Astrocyte (in vitro differentiated cells and primary cell): ENCODE measurements around the gene CDC14B. TPM values are rescaled to one million over a fixed set of nuclear protein-coding genes. Genes with fewer than 3 reads are reported as not detected.
A peak's percentile ranks its signal among the peaks of the same experiment; 100 is the strongest.

Source experiments
- DNase-seq: peaks from one replicate; pipeline ENCODE4 v3.0.0-alpha.2; 2010; ENCODE audit warnings: low read depth
- FAIRE-seq: peaks from 2 replicates; lab custom pipeline; 2011; peaks lifted over from hg19 to GRCh38; lab: Jason Lieb, UNC
- H2AFZ ChIP-seq: 2 replicates; pipeline ENCODE4 v1.6.0; 2012; ENCODE audit warnings: low read depth, low read length, inconsistent platforms
- H3K27ac ChIP-seq: 2 replicates; pipeline ENCODE4 v1.5.1; 2011; ENCODE audit warnings: low read depth, low read length, inconsistent platforms
- H3K27me3 ChIP-seq: 2 replicates; pipeline ENCODE4 v1.6.0; 2011; ENCODE audit warnings: low read length, inconsistent platforms; ENCODE audit not compliant: insufficient read depth
- H3K36me3 ChIP-seq: 2 replicates; pipeline ENCODE4 v1.5.1; 2011; ENCODE audit warnings: low read length, inconsistent platforms; ENCODE audit not compliant: insufficient read depth
- H3K4me1 ChIP-seq: 2 replicates; pipeline ENCODE4 v1.5.1; 2011; ENCODE audit warnings: low read length, inconsistent platforms; ENCODE audit not compliant: insufficient read depth
- H3K4me2 ChIP-seq: 2 replicates; pipeline ENCODE4 v1.6.0; 2012; ENCODE audit warnings: low read length, inconsistent platforms
- H3K4me3 ChIP-seq: 2 replicates; pipeline ENCODE4 v1.5.1; 2011; ENCODE audit warnings: low read depth, mild to moderate bottlenecking, low read length, inconsistent platforms; ENCODE audit not compliant: insufficient read depth
- H3K79me2 ChIP-seq: 2 replicates; pipeline ENCODE4 v1.6.0; 2012; ENCODE audit warnings: mild to moderate bottlenecking, low read length, inconsistent platforms; ENCODE audit not compliant: insufficient read depth
- H3K9ac ChIP-seq: 2 replicates; pipeline ENCODE4 v1.6.0; 2012; ENCODE audit warnings: mild to moderate bottlenecking, low read length, inconsistent platforms
- H3K9me3 ChIP-seq: 2 replicates; pipeline ENCODE4 v1.5.1; 2012; ENCODE audit warnings: low read depth, mild to moderate bottlenecking, low read length, inconsistent platforms; ENCODE audit not compliant: insufficient read depth
- H4K20me1 ChIP-seq: 2 replicates; pipeline ENCODE4 v1.6.0; 2012; ENCODE audit warnings: low read length, inconsistent platforms; ENCODE audit not compliant: insufficient read depth
- H3K27ac Mint-ChIP-seq: one replicate; pipeline ENCODE4 v1.8.0; 2021; ENCODE audit warnings: mild to moderate bottlenecking, mixed read lengths; ENCODE audit not compliant: unreplicated experiment
- H3K27me3 Mint-ChIP-seq: one replicate; pipeline ENCODE4 v1.8.0; 2021; ENCODE audit warnings: low read depth, mixed read lengths; ENCODE audit not compliant: unreplicated experiment
- H3K36me3 Mint-ChIP-seq: one replicate; pipeline ENCODE4 v1.8.0; 2021; ENCODE audit warnings: low read depth, mixed read lengths; ENCODE audit not compliant: unreplicated experiment
- H3K4me1 Mint-ChIP-seq: one replicate; pipeline ENCODE4 v1.8.0; 2021; ENCODE audit warnings: low read depth, mixed read lengths; ENCODE audit not compliant: unreplicated experiment
- H3K4me3 Mint-ChIP-seq: one replicate; pipeline ENCODE4 v1.8.0; 2021; ENCODE audit warnings: mild to moderate bottlenecking, moderate library complexity, mixed read lengths; ENCODE audit not compliant: unreplicated experiment
- H3K9me3 Mint-ChIP-seq: one replicate; pipeline ENCODE4 v1.8.0; 2021; ENCODE audit warnings: mild to moderate bottlenecking, mixed read lengths; ENCODE audit not compliant: unreplicated experiment
- EZH2 ChIP-seq: IDR thresholded peaks from 2 replicates; pipeline ENCODE4 v1.6.1; 2012; ENCODE audit warnings: mild to moderate bottlenecking, low read length, inconsistent platforms; ENCODE audit not compliant: insufficient read depth
- total RNA-seq: library from RNA; stranded (reverse); gene quantifications from 2 replicates; pipeline ENCODE4 v1.2.1, GENCODE V29; 2021
- TF ChIP-seq, protein P1 (sequence below): IDR thresholded peaks from 2 replicates; pipeline ENCODE4 v1.5.1; 2011; ENCODE audit warnings: low read depth, mild to moderate bottlenecking, inconsistent platforms, low read length, moderate library complexity; ENCODE audit not compliant: insufficient read depth

CDC14B gene
- total RNA-seq, 1 donor from 2014 or later, result 22.5 TPM

DNA sequence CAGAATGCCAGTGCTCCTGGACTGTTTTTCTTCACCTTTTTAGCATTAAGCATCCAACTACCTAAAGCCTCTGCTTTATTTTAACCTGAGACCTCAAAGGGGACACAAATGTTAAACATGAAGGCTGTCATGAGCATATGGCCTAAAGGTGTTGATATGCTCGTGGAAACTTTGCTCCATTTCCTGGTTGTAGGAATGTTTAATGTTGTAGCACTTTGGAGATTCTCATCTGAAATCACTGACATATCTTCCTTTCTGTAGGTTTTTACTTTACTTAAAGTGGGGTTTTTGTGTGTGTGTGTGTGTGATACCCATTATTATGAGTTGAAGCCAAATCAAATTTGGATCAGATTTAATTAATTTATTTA, 132.6 kb downstream of the CDC14B start:
- H3K27me3 ChIP-seq, result no peaks in the 10 kb centered on the region
- Mint-ChIP-seq H3K36me3 (peaks cover 21% of the 10 kb centered on the region), H3K27me3 (no peaks in the 10 kb centered on the region), H3K9me3 (no peaks in the 10 kb centered on the region), H3K27ac (peak overlapping the region; percentile 18), H3K4me3 (no peak overlapping the region), H3K4me1 (peaks cover 33% of the 10 kb centered on the region)
- no peak overlapping the region for H2AFZ ChIP-seq
- H3K9ac ChIP-seq, result no peak overlapping the region
- no peaks in the 10 kb centered on the region for H3K9me3 ChIP-seq
- peaks cover 6% of the 10 kb centered on the region for H3K4me1 ChIP-seq
- no peaks in the 10 kb centered on the region for H4K20me1 ChIP-seq
- peak overlapping the region; percentile 45 for H3K4me2 ChIP-seq
- H3K4me3 ChIP-seq, result no peak overlapping the region
- TF ChIP-seq, protein P1, sequence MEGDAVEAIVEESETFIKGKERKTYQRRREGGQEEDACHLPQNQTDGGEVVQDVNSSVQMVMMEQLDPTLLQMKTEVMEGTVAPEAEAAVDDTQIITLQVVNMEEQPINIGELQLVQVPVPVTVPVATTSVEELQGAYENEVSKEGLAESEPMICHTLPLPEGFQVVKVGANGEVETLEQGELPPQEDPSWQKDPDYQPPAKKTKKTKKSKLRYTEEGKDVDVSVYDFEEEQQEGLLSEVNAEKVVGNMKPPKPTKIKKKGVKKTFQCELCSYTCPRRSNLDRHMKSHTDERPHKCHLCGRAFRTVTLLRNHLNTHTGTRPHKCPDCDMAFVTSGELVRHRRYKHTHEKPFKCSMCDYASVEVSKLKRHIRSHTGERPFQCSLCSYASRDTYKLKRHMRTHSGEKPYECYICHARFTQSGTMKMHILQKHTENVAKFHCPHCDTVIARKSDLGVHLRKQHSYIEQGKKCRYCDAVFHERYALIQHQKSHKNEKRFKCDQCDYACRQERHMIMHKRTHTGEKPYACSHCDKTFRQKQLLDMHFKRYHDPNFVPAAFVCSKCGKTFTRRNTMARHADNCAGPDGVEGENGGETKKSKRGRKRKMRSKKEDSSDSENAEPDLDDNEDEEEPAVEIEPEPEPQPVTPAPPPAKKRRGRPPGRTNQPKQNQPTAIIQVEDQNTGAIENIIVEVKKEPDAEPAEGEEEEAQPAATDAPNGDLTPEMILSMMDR, result no peak
- no peak for TF ChIP-seq EZH2
- no peak for FAIRE-seq
- H3K36me3 ChIP-seq, result peaks cover 6% of the 10 kb centered on the region
- DNase-seq, result no peak
- peak overlapping the region; percentile 17 for H3K27ac ChIP-seq
- H3K79me2 ChIP-seq, result no peaks in the 10 kb centered on the region

DNA sequence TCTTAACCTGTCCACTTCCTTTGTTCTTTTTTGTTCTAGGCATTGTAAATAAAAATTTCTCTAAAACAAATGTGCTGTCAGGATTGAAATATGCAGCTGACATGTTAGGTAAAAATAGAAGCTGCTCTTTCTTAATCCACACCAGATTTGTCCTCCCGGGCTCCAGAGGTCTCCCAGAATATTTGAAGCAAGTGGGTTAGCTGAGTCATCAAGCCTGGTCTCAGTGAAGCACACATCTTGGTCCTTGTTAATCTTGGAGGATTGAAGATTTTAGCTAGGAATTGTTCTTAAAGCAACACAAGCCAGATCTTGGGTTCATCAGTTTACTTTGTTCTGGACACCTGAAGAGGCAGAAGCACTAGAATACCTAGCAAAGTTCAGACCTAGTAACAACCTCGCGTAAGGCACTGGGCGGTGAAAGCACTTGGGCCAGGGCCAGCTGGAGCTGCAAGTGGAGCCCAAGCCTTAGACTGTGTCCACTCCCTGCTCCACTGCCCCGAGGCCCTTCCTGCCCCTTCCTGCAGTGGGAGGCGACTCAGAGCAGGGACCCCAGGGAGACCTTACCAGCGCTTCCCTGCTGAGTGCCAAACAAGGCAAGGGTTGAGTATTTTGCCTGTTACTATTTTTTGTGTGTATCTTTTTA, 133.1 kb downstream of the CDC14B start:
- Histone ChIP-seq H3K9me3 (no peaks in the 10 kb centered on the region), H2AFZ (no peak overlapping the region), H3K4me2 (peak overlapping the region; percentile 45), H3K9ac (peak overlapping the region; percentile 9), H3K27me3 (no peaks in the 10 kb centered on the region), H3K36me3 (peaks cover 4% of the 10 kb centered on the region), H3K4me3 (no peak overlapping the region), H3K4me1 (peaks cover 6% of the 10 kb centered on the region), H3K79me2 (no peaks in the 10 kb centered on the region), H4K20me1 (no peaks in the 10 kb centered on the region), H3K27ac (peak overlapping the region; percentile 51)
- Mint-ChIP-seq H3K27me3 (no peaks in the 10 kb centered on the region), H3K4me3 (no peak overlapping the region), H3K27ac (peak overlapping the region; percentile 18), H3K36me3 (peaks cover 19% of the 10 kb centered on the region), H3K4me1 (peaks cover 30% of the 10 kb centered on the region), H3K9me3 (no peaks in the 10 kb centered on the region)
- DNase-seq (peak; percentile 87), FAIRE-seq (no peak)
- TF ChIP-seq, protein P1, result no peak
- TF ChIP-seq EZH2, result no peak

DNA sequence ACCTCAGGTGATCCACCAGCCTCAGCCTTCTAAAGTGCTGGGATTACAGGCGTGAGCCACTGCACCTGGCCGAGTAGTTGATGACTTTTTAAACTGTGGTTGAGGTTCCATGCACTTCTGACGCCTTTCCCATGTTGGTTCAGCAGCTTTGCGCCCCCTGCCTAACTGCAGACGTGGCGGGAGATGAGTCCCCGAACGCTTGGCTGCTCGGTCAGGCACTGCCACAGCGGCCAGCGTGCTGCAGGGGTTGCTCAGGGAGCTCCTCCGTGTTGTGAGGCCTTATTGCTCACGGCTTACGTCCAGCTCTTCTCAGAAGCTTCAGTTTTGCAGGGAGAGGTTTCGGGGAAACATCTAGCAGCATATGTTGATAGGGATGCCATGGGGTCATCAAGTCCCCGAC, 134.4 kb downstream of the CDC14B start:
- Histone ChIP-seq H3K36me3 (no peaks in the 10 kb centered on the region), H3K9ac (no peak overlapping the region), H3K79me2 (no peaks in the 10 kb centered on the region), H4K20me1 (no peaks in the 10 kb centered on the region), H3K4me1 (peaks cover 6% of the 10 kb centered on the region), H3K27me3 (no peaks in the 10 kb centered on the region), H3K4me2 (no peak overlapping the region), H2AFZ (no peak overlapping the region), H3K4me3 (no peak overlapping the region), H3K9me3 (no peaks in the 10 kb centered on the region), H3K27ac (no peak overlapping the region)
- DNase-seq (no peak), FAIRE-seq (no peak)
- Mint-ChIP-seq H3K4me1 (peaks cover 28% of the 10 kb centered on the region), H3K4me3 (no peak overlapping the region), H3K27ac (no peak overlapping the region), H3K9me3 (no peaks in the 10 kb centered on the region), H3K36me3 (peaks cover 15% of the 10 kb centered on the region), H3K27me3 (no peaks in the 10 kb centered on the region)
- TF ChIP-seq EZH2, result no peak
- TF ChIP-seq, protein P1, result no peak
